Upper lobe of right lung (tissue), 1 donor: ENCODE results near the gene C1orf87. TPM values are rescaled to one million over a fixed set of nuclear protein-coding genes. Genes with fewer than 3 reads are reported as not detected.

Source experiments
- ATAC-seq: fragments of 200-7000 bp; cut with Tn5 transposase; one replicate; pipeline ENCODE4 v1.9.1; 2020; ENCODE audit warnings: mild to moderate bottlenecking, moderate library complexity
- DNase-seq: peaks from one replicate; pipeline ENCODE4 v3.0.0-alpha.2; 2020
- H3K27ac ChIP-seq: fragments of 200-600 bp; one replicate; pipeline ENCODE4 v1.8.0; 2022
- H3K27me3 ChIP-seq: fragments of 200-600 bp; one replicate; pipeline ENCODE4 v1.8.0; 2022; ENCODE audit warnings: mild to moderate bottlenecking
- H3K36me3 ChIP-seq: fragments of 200-600 bp; one replicate; pipeline ENCODE4 v1.8.0; 2022
- H3K4me1 ChIP-seq: fragments of 200-600 bp; one replicate; pipeline ENCODE4 v1.8.0; 2022
- H3K4me3 ChIP-seq: fragments of 200-600 bp; one replicate; pipeline ENCODE4 v1.8.0; 2022; ENCODE audit warnings: mild to moderate bottlenecking
- H3K9me3 ChIP-seq: fragments of 200-600 bp; one replicate; pipeline ENCODE4 v1.8.0; 2022
- intact Hi-C: fragments of 100-400 bp; cut with DNase I; formaldehyde crosslinking; loops from one replicate; pipeline ENCODE4 v1.11.0; 2022
- total RNA-seq: library from RNA; stranded (reverse); fragmentation: NEBNext Ultra II Directional; extraction: Animal tissue kit (Norgen Biotek cat#: 25700); gene quantifications from one replicate; pipeline ENCODE4 v1.2.1, GENCODE V29; 2021
- TF ChIP-seq, protein P1 (sequence below): fragments of 200-600 bp; IDR thresholded peaks from one replicate; pipeline ENCODE4 v1.8.0; 2022; ENCODE audit warnings: antibody characterized with exemption
- donor health status: DM: no; HTN: yes; CAD: no; lungs with severe emphysema.

Gene C1orf87
- total RNA-seq, 1 donor from 2014 or later, result 1.7 TPM

DNA sequence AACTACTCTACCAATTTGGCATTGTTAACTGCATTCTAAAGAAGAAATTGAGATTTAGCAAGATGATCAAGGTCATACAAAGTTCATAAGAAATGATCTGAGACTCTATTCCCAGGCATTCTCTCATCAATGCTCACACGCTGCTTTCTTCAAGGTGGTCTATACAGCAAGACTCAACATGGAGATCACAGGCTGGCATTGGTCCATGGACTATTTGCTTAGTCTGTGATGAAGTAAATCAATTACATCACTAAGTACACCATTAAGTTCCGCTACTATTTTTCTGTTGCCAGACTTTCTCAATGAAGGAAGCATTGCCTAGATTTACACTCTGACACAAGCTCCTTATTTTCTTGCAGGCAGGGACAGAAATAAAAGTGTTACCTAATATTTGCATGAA is 95.1 kb downstream of the C1orf87 start:
- Histone ChIP-seq H3K4me3 (no peak overlapping the region), H3K9me3 (no peaks in the 10 kb centered on the region), H3K27ac (no peak overlapping the region), H3K27me3 (no peaks in the 10 kb centered on the region), H3K36me3 (no peaks in the 10 kb centered on the region), H3K4me1 (peaks cover 7% of the 10 kb centered on the region)
- no peak for DNase-seq
- TF ChIP-seq, protein P1, sequence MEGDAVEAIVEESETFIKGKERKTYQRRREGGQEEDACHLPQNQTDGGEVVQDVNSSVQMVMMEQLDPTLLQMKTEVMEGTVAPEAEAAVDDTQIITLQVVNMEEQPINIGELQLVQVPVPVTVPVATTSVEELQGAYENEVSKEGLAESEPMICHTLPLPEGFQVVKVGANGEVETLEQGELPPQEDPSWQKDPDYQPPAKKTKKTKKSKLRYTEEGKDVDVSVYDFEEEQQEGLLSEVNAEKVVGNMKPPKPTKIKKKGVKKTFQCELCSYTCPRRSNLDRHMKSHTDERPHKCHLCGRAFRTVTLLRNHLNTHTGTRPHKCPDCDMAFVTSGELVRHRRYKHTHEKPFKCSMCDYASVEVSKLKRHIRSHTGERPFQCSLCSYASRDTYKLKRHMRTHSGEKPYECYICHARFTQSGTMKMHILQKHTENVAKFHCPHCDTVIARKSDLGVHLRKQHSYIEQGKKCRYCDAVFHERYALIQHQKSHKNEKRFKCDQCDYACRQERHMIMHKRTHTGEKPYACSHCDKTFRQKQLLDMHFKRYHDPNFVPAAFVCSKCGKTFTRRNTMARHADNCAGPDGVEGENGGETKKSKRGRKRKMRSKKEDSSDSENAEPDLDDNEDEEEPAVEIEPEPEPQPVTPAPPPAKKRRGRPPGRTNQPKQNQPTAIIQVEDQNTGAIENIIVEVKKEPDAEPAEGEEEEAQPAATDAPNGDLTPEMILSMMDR, result no peak
- ATAC-seq, result no peak
- intact Hi-C loops, result no loop called here

DNA sequence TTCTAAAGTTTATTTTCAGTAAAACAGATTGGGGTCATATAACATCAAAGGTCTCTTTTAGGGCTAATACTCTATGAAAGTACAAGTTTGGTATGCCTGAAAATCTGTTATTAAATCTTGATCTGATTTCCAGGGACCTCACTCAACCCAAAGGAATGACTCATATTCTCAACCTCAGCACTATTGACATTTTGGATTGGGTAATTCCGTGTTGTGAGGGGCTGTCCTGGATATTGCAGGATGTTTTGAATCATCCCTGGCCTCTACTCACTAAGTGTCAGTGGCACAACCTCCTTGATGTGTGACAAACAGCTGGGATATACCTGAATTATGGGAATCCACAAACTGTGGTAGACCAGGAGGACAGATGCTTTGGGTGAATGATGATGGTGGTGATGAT is 95.5 kb downstream of the C1orf87 start:
- no peaks in the 10 kb centered on the region for H3K27me3 ChIP-seq
- H3K36me3 ChIP-seq, result no peaks in the 10 kb centered on the region
- intact Hi-C loops, result no loop called here
- no peak overlapping the region for H3K27ac ChIP-seq
- no peak for ATAC-seq
- H3K9me3 ChIP-seq, result no peaks in the 10 kb centered on the region
- H3K4me3 ChIP-seq, result no peak overlapping the region
- no peak for DNase-seq
- TF ChIP-seq, protein P1, result no peak
- H3K4me1 ChIP-seq, result peaks cover 7% of the 10 kb centered on the region

DNA sequence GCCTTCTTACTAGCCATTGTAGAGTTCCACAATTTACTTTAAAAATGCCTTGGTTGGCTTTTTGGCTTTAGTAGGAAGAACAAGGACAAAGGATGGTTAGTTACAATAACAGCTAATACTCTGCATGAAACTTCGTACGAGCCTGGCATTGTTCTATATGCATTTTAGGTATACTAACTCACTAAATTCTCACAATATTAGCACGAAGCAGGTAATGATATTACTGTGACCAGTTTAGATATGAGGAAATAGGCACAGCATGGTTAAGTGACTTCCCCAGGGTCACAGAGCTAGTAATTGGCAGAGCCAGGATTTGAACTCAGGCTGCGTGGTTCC is 96.5 kb downstream of the C1orf87 start:
- intact Hi-C loops, result no loop called here
- H3K4me1 ChIP-seq, result peaks cover 7% of the 10 kb centered on the region
- DNase-seq (no peak), ATAC-seq (no peak)
- no peaks in the 10 kb centered on the region for H3K36me3 ChIP-seq
- no peaks in the 10 kb centered on the region for H3K27me3 ChIP-seq
- H3K27ac ChIP-seq, result no peak overlapping the region
- TF ChIP-seq, protein P1, result no peak
- H3K9me3 ChIP-seq, result no peaks in the 10 kb centered on the region
- H3K4me3 ChIP-seq, result no peak overlapping the region

GRCh38 chr1:59976194-59977074 is 97.1 kb downstream of the C1orf87 start:
- TF ChIP-seq, protein P1, result peak; percentile 87
- Histone ChIP-seq H3K27me3 (no peaks in the 10 kb centered on the region), H3K27ac (no peak overlapping the region), H3K4me3 (no peak overlapping the region), H3K4me1 (peaks cover 7% of the 10 kb centered on the region), H3K9me3 (no peaks in the 10 kb centered on the region), H3K36me3 (no peaks in the 10 kb centered on the region)
- DNase-seq (peak; percentile 73), ATAC-seq (peak; percentile 80)
- intact Hi-C loops, result no loop called here

- ATAC-seq (no peak), DNase-seq (no peak)
- intact Hi-C loops, result no loop called here
- H3K9me3 ChIP-seq, result no peaks in the 10 kb centered on the region
- H3K4me3 ChIP-seq, result no peak overlapping the region
- H3K36me3 ChIP-seq, result no peaks in the 10 kb centered on the region
- no peaks in the 10 kb centered on the region for H3K27me3 ChIP-seq
- H3K27ac ChIP-seq, result no peak overlapping the region
- TF ChIP-seq, protein P1, result no peak
- H3K4me1 ChIP-seq, result peaks cover 7% of the 10 kb centered on the region
Measured at GRCh38 chr1:59973719-59974118, 99.9 kb downstream of the C1orf87 start.
